Measurements from ENCODE around the gene UBE2S.

UBE2S gene

DNA sequence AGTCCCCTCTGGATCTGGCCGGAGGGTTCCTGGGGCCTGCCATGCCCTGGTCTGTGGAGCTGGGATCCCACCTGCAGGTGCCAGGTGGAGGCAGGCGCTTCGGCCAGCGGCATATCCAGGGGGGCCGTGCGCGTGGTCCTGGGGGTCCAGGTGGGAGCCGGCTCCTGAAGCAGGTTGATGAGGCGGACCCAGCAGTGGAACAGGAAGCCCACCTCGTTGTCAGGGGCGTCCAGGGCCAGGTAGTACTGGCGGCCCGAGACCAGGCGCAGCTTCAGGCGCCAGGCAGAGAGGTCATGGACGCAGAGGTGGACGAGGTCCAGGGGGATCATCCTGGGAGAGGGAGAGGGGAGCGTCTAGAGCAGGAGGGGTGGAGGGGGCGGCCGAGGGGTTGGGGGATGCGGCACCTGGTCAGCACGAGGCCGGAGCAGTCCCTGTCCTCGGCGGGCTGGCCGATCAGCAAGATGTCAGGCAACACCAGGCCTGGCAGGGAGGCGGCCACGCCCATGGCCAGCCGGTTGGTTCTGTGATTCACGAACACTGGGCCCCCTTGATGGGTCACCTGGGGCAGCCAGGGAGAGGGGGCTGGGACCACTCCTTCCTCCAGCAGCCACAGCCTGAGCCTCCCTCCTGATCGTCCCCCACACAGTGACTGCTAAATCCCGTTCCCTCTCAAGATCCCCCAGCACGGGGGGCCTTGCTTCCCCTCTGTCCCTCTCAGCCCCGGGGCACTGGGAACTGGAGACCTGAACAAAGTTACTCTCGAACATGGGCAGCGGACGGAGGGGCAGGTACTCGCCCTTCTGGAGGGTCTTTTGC is 45.2 kb downstream of the UBE2S start:
- no peak for DNase-seq (ENCODE audit: low read depth)

DNA sequence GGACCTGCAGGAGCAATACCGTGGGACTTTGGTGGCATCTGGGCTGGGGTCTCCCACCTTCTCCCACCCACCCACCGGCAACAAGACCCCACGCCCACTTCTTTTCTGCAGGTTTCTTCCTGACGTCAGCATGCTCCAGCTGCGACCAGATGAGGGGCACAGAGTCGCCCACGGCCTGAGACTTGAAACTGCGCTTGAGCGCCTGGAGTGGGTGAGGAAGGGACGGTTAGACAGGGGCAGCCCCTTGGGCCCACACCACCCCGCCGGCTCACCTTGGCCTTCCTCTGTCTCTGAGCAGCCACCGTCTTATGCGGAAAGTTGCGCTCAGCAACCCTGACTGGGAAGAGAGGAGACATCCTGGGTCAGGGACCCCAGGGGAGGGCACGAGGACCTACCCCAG is 46.7 kb downstream of the UBE2S start:
- no peak for DNase-seq (ENCODE audit: low read depth)

DNA sequence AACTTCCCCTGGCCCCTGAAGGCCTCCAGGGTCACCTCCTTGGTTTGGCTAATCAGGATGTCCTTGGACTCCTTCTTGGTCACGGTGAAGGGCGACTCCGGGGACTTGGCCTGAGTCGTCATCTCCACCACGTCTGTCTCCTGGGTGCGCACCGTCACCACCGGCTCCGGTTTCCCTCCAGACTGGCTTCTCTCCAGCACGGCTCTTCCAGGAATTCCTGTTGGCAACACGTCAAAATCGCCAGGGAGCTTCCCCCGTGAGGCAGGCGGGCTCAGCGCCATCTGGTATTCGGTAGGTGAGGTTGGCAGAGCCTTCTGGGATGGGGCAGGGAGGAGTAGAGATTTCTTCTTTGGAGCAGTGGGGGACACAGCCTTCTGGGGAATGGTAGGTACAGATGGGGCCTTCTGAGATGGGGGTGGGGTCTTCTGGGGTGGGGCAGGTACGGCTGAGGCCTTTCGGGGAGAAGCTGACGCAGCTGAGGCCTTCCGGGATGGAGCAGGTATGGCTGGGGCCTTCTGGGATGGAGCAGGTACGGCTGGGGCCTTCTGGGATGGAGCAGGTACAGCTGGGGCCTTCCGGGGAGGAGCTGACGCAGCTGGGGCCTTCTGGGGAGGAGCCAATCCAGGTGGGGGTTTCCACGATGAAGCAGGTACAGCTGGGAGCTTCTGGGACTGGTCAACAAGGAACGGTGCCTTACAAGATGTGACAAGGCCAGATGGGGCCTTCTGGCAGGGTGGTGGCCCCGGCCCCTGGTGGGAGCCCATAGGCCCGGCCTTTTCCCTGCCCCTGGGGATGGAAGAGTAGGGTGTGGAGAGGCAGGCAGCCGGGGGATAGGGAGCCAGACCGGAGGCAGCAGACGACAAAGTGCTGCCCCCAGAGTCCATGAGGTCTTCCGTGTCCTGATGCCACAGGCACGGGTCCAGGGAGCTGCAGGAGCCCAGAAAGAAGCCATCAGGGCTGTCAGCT is 48.4 kb downstream of the UBE2S start:
- no peak for DNase-seq (ENCODE audit: low read depth)

DNA sequence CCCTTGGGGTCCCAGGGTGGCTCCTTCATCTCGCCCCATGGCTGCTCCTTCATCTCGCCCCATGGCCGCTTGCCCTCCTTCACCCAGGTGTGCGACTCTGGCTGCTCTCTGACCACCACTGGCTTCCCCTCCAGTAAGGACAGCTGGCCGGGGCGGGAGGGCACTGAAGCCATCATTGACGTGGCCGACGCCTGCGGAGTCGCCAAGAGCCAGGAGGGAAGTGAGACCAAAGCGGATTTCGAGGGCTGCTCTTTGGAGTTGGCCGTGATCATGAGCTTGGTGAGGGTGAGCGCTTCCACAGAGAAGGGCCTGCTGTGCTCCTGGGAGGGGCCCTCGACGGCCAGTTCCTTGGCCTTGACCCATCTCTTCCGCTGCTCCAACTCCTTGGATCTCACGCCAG is 49.1 kb downstream of the UBE2S start:
- DNase-seq (ENCODE audit: low read depth): no peak

DNA sequence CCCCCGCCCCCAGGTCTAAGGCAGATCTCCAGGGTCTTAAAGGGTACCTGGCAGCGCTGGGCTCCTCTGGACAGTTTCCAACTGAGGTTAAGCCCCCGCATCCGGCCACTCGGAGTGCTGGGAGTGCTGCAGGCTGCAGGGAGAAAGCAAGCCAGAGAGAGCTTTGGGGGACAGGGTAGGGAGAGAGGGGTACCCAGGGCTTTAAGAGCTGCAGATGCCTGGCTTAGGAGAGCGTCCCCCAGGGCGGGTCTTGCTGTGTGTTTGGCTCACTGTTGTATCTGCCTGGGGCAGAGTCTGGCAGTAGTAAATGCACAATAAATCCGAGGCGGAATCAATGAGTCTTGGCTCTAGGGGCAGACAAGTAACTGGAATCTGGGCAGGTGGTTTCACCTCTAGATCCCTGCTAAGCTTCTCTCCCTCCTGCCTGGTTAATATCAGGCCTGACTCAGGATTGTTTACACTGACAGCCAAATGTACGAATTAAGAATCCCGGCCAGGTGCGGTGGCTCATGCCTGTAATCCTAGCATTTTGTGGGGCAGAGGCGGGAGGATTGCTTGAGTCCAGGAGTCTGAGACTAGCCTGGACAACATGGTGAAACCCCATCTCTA is 52.3 kb downstream of the UBE2S start:
- no peak for DNase-seq (ENCODE audit: low read depth)

DNA sequence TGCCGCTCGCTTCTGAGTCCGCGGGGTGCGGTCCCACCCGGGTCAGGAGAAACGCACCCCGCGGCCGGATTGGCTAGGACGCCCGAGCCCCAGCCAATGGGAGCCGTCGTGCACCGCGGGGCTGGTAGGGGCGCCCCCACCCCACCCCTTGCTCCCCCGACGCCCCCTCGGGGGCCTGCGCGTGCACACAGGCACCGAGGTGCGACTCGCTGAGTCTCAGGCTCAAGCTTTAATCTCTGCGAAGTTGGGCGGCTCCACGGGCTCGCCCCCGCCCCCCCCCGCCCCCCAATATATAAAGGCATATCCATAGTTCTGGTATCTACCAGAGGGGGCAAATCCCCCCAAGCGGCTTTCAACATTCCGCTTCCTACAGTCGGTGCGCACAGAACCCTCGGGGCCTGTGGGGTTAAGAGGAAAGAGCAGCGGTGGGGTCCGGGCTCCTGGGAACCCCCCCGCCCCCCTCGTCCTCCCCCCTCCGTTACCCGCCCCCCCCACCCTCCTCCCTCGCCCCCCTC is 52.8 kb downstream of the UBE2S start, which contains the start of gene COX6B2:
COX6B2 (minus strand) TSS at position 22 of the 515 bp plus-strand sequence. CDS start 198 bp downstream, outside the sequence.
- DNase-seq (ENCODE audit: low read depth): no peak

DNA sequence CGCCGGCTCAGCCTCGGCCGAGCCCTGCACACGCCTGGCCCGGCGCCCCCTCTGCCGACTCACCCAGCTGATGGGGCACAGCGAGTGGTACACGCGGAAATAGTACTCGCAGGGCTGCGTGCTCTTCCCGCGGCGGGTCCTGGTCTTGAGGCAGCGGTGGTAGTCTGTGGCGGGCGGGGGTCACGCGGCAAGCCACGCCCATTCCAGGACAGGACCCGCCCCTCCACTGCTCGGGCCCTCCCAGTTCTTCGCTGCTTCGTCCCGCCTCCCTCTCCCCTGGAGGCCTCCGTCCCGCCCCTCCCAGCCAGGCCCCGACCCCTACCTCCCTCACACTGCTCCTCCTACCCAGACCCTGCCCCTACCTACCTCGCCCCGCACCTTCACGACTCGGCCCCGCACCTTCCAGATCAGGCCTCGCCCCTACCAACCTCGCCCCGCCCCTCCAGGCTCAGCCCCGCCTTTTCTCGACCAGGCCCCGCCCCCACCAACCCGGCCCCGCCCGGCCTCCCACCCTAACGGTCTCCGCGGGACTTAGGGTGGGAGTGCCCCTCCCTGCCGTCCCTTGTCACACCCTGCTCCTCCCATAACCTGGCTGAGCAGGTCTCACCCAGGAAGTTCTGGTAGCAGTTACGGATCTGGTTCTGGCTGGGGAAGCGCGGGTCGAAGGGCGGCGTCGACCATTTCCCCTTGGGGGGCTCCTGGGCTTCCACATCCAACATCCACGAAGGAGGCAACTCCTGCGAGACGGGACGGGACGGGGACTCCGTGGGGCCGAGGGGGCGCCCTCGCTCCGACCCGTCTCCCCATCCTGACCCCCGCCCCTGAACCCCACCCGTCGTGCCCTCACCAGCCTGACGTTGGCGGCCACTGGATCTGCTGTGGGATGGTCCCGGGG is 53.5 kb downstream of the UBE2S start:
- peak; percentile 45 for DNase-seq (ENCODE audit: low read depth)

DNA sequence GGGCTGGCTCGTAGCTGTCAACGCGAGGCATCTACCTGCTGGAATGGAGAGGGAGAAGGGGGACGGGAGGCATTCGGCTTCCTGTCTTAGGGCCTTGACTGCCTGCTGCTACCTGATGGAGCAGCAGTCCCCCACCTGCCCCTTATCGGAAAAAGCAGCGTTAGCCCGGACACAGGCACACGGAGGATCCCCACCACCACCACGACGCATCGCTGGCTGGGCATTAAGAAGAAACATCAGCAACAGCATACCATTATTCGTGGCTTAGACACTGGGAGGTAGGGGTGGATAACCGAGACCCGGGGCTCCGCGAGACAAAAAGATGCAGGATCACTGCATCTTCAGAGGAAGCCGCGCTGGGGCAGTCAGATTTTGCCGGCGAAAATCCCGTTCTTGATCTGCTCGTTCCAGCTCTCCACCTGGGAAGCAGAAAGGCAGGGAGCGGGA is 54.2 kb downstream of the UBE2S start:
- no peak for DNase-seq (ENCODE audit: low read depth)

DNA sequence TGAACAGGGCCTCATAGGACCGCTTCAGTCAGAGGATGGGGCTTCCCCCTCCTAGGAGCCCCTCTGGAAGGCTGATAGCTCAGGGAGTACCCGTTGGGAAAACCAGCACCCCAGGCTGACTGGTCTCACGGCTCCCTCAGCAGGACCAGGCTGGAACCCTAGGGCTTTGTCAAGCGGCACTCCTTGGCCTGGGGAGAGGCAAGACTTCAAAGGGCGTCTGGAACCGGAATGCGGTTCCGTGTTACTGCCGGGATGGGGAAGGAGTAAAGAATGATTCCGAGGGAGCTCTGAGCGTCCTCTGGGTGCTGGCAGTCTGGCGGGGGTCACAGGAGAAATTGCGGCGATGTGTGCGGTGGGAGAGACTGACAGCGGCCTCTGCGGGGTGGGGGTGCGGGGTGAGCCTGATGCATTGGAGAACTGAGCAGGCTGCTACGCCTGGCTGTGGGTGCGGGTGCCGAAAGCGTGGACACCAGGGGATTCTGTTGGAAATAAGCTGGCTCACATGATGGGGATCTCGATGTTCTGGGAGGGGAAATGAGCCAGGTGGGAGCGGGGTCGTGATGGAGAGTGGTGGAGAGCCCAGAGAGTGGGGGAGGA is 54.9 kb downstream of the UBE2S start:
- no peak for DNase-seq (ENCODE audit: low read depth)

DNA sequence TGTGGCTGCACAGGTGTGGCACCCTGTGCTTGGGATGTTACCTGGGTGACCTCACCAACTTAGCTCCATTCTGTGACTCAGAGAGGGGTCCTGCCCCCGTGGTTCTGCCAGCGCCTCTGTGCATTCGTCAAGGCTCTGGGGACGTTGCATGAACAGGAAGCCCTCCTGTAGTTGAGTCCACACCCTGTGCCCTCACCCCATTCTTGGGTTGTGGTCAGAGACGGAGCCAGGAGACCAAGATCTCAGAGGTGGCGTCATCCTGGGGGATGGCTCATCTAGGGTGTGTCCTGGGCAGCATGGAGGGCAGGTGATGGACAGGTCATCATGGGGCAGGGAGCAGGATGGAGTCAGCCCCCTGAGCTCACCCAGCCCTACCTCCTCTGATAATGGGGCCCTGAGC is 55.5 kb downstream of the UBE2S start:
- no peak for DNase-seq (ENCODE audit: low read depth)

DNA sequence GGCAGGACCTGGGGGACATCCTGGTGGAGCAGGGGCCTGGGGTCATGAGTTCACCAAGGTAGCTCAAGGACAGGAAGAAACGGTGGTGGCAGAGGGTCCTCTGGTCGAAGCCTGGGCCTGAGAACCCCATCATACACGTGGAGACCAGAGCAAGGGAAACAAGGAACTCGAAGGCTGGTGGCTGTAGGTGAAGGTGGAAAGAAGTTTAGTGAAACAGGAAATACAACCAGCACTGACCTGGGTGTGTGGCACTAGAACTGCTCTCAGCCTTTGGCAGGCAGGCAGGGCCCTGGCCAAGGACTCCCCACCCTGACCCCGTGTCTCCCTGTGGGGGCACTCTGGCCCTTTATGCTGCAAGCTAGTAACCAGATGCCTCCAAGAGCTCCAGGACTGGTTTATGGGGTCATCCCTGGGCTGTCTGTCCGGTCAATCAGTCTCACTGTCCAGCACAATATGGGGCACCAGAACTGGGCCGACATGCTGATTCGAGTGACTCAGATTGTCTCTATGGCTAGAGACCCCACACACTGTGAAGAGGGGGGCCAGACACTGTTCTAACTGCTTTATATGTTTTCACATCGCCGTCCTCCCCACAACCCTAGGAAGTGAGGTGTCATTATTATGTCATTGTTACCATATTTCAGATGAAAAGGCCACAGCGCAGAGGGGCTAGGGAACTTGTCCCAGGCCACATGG is 56.8 kb downstream of the UBE2S start:
- DNase-seq (ENCODE audit: low read depth): no peak
